Astrocyte (in vitro differentiated cells and primary cell): Measurements from ENCODE around the gene FAHD2A. TPM values are rescaled to one million over a fixed set of nuclear protein-coding genes. Genes with fewer than 3 reads are reported as not detected.

ENCODE experiments used
- DNase-seq: peaks from one replicate; pipeline ENCODE4 v3.0.0-alpha.2; 2010; ENCODE audit warnings: low read depth
- FAIRE-seq: peaks from 2 replicates; lab custom pipeline; 2011; peaks lifted over from hg19 to GRCh38; lab: Jason Lieb, UNC
- H2AFZ ChIP-seq: 2 replicates; pipeline ENCODE4 v1.6.0; 2012; ENCODE audit warnings: low read depth, low read length, inconsistent platforms
- H3K27ac ChIP-seq: 2 replicates; pipeline ENCODE4 v1.5.1; 2011; ENCODE audit warnings: low read depth, low read length, inconsistent platforms
- H3K27me3 ChIP-seq: 2 replicates; pipeline ENCODE4 v1.6.0; 2011; ENCODE audit warnings: low read length, inconsistent platforms; ENCODE audit not compliant: insufficient read depth
- H3K36me3 ChIP-seq: 2 replicates; pipeline ENCODE4 v1.5.1; 2011; ENCODE audit warnings: low read length, inconsistent platforms; ENCODE audit not compliant: insufficient read depth
- H3K4me1 ChIP-seq: 2 replicates; pipeline ENCODE4 v1.5.1; 2011; ENCODE audit warnings: low read length, inconsistent platforms; ENCODE audit not compliant: insufficient read depth
- H3K4me2 ChIP-seq: 2 replicates; pipeline ENCODE4 v1.6.0; 2012; ENCODE audit warnings: low read length, inconsistent platforms
- H3K4me3 ChIP-seq: 2 replicates; pipeline ENCODE4 v1.5.1; 2011; ENCODE audit warnings: low read depth, mild to moderate bottlenecking, low read length, inconsistent platforms; ENCODE audit not compliant: insufficient read depth
- H3K79me2 ChIP-seq: 2 replicates; pipeline ENCODE4 v1.6.0; 2012; ENCODE audit warnings: mild to moderate bottlenecking, low read length, inconsistent platforms; ENCODE audit not compliant: insufficient read depth
- H3K9ac ChIP-seq: 2 replicates; pipeline ENCODE4 v1.6.0; 2012; ENCODE audit warnings: mild to moderate bottlenecking, low read length, inconsistent platforms
- H3K9me3 ChIP-seq: 2 replicates; pipeline ENCODE4 v1.5.1; 2012; ENCODE audit warnings: low read depth, mild to moderate bottlenecking, low read length, inconsistent platforms; ENCODE audit not compliant: insufficient read depth
- H4K20me1 ChIP-seq: 2 replicates; pipeline ENCODE4 v1.6.0; 2012; ENCODE audit warnings: low read length, inconsistent platforms; ENCODE audit not compliant: insufficient read depth
- H3K27ac Mint-ChIP-seq: one replicate; pipeline ENCODE4 v1.8.0; 2021; ENCODE audit warnings: mild to moderate bottlenecking, mixed read lengths; ENCODE audit not compliant: unreplicated experiment
- H3K27me3 Mint-ChIP-seq: one replicate; pipeline ENCODE4 v1.8.0; 2021; ENCODE audit warnings: low read depth, mixed read lengths; ENCODE audit not compliant: unreplicated experiment
- H3K36me3 Mint-ChIP-seq: one replicate; pipeline ENCODE4 v1.8.0; 2021; ENCODE audit warnings: low read depth, mixed read lengths; ENCODE audit not compliant: unreplicated experiment
- H3K4me1 Mint-ChIP-seq: one replicate; pipeline ENCODE4 v1.8.0; 2021; ENCODE audit warnings: low read depth, mixed read lengths; ENCODE audit not compliant: unreplicated experiment
- H3K4me3 Mint-ChIP-seq: one replicate; pipeline ENCODE4 v1.8.0; 2021; ENCODE audit warnings: mild to moderate bottlenecking, moderate library complexity, mixed read lengths; ENCODE audit not compliant: unreplicated experiment
- H3K9me3 Mint-ChIP-seq: one replicate; pipeline ENCODE4 v1.8.0; 2021; ENCODE audit warnings: mild to moderate bottlenecking, mixed read lengths; ENCODE audit not compliant: unreplicated experiment
- CTCF ChIP-seq: IDR thresholded peaks from 2 replicates; pipeline ENCODE4 v1.5.1; 2011; ENCODE audit warnings: low read depth, mild to moderate bottlenecking, inconsistent platforms, low read length, moderate library complexity; ENCODE audit not compliant: insufficient read depth
- EZH2 ChIP-seq: IDR thresholded peaks from 2 replicates; pipeline ENCODE4 v1.6.1; 2012; ENCODE audit warnings: mild to moderate bottlenecking, low read length, inconsistent platforms; ENCODE audit not compliant: insufficient read depth
- total RNA-seq: library from RNA; stranded (reverse); gene quantifications from 2 replicates; pipeline ENCODE4 v1.2.1, GENCODE V29; 2021

Gene FAHD2A
- total RNA-seq, 1 donor from 2014 or later: 21.9 TPM

DNA sequence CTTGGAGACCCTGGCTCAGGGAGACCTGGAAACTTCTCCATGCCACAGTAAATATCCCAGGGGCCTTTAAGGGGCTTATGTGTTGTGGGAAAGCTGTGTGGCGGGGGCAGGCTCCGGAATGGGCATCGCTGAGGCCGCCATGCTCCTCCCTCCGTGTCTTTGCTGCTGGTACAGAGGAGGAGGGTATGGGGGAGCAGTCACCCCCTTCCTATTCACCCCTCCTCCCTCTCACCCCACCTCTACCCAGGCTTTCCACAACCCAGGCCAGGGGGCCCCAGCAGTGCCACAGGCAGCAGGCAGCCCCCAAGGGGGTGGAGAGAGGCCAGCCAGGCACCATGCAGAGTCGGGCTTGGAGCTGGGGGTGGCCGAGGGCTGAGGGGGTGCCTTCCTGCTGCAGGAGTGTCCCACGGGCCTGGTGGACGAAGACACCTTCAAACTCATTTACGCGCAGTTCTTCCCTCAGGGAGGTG lies 28.0 kb upstream of the FAHD2A start:
- H3K79me2 ChIP-seq: no peaks in the 10 kb centered on the region
- no peak for FAIRE-seq
- TF ChIP-seq CTCF: no peak
- no peak for TF ChIP-seq EZH2
- H3K36me3 ChIP-seq: no peaks in the 10 kb centered on the region
- no peak overlapping the region for H2AFZ ChIP-seq
- H3K27me3 ChIP-seq: no peaks in the 10 kb centered on the region
- Mint-ChIP-seq H3K9me3 (peaks cover 1% of the 10 kb centered on the region), H3K36me3 (no peaks in the 10 kb centered on the region), H3K4me3 (no peak overlapping the region), H3K27me3 (peaks cover 29% of the 10 kb centered on the region), H3K27ac (no peak overlapping the region), H3K4me1 (peaks cover 5% of the 10 kb centered on the region)
- H4K20me1 ChIP-seq: no peaks in the 10 kb centered on the region
- H3K9ac ChIP-seq: no peak overlapping the region
- DNase-seq: no peak
- H3K4me1 ChIP-seq: no peaks in the 10 kb centered on the region
- H3K4me2 ChIP-seq: no peak overlapping the region
- no peak overlapping the region for H3K4me3 ChIP-seq
- no peak overlapping the region for H3K27ac ChIP-seq
- no peaks in the 10 kb centered on the region for H3K9me3 ChIP-seq

DNA sequence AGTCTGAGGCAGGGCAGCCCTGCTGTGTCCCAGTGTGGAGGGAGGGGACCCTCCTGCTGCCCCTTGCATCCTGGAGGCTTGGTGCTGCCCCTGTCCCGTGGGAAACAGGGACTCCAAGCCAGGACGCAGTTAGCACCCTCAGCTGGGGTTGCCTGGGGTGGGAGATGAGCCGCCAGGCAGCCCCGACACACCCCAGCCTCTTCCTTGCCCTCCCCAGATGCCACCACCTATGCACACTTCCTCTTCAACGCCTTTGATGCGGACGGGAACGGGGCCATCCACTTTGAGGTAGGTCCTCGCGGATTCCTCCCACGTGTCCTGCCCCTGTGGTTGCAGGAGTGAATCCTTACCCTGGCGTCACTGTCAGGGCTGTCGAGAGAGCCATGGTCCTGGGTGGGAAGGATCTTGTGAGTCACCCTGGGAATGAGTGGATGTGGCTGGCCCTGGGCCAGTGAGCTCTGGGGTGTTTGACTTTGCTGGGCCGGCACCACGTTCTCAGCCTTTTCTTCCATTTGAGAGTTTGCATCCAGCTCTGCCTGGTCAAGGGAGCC lies 27.5 kb upstream of the FAHD2A start:
- Histone ChIP-seq H3K79me2 (no peaks in the 10 kb centered on the region), H3K4me3 (no peak overlapping the region), H3K9me3 (no peaks in the 10 kb centered on the region), H2AFZ (no peak overlapping the region), H3K27ac (no peak overlapping the region), H3K36me3 (no peaks in the 10 kb centered on the region), H3K27me3 (peaks cover 2% of the 10 kb centered on the region), H4K20me1 (no peaks in the 10 kb centered on the region), H3K4me2 (no peak overlapping the region), H3K4me1 (no peaks in the 10 kb centered on the region), H3K9ac (no peak overlapping the region)
- Mint-ChIP-seq H3K4me1 (peaks cover 5% of the 10 kb centered on the region), H3K36me3 (no peaks in the 10 kb centered on the region), H3K9me3 (peaks cover 1% of the 10 kb centered on the region), H3K4me3 (no peak overlapping the region), H3K27ac (no peak overlapping the region), H3K27me3 (peaks cover 34% of the 10 kb centered on the region)
- FAIRE-seq (no peak), DNase-seq (peak; percentile 22)
- no peak for TF ChIP-seq CTCF
- TF ChIP-seq EZH2: no peak

- peaks cover 41% of the 10 kb centered on the region for H3K27me3 Mint-ChIP-seq
- Histone ChIP-seq H4K20me1 (no peaks in the 10 kb centered on the region), H3K4me1 (no peaks in the 10 kb centered on the region), H3K9me3 (no peaks in the 10 kb centered on the region), H2AFZ (no peak overlapping the region), H3K27me3 (peaks cover 2% of the 10 kb centered on the region), H3K4me2 (no peak overlapping the region), H3K36me3 (no peaks in the 10 kb centered on the region), H3K9ac (no peak overlapping the region), H3K4me3 (no peak overlapping the region), H3K27ac (no peak overlapping the region), H3K79me2 (no peaks in the 10 kb centered on the region)
- H3K9me3 Mint-ChIP-seq: peaks cover 1% of the 10 kb centered on the region
- FAIRE-seq (no peak), DNase-seq (no peak)
- H3K36me3 Mint-ChIP-seq: no peaks in the 10 kb centered on the region
- no peak overlapping the region for H3K27ac Mint-ChIP-seq
- H3K4me1 Mint-ChIP-seq: peaks cover 5% of the 10 kb centered on the region
- no peak overlapping the region for H3K4me3 Mint-ChIP-seq
- TF ChIP-seq EZH2 (no peak), CTCF (no peak)
Measured at GRCh38 chr2:95375532-95376150, 26.9 kb upstream of the FAHD2A start.
